Endodermal cell (in vitro differentiated cells): ENCODE results near the gene ANKMY1. TPM values are rescaled to one million over a fixed set of nuclear protein-coding genes. Genes with fewer than 3 reads are reported as not detected.

ENCODE experiments used
- DNase-seq: peaks from one replicate; pipeline ENCODE4 v3.0.0-alpha.2; 2017
- H3K27ac ChIP-seq: 2 replicates; pipeline ENCODE4 v1.5.1; 2013; ENCODE audit warnings: mild to moderate bottlenecking, low read depth, low read length, moderate library complexity
- H3K27me3 ChIP-seq: 2 replicates; pipeline ENCODE4 v1.6.1; 2013; ENCODE audit warnings: mild to moderate bottlenecking, low read length, moderate library complexity; ENCODE audit not compliant: insufficient read depth, control insufficient read depth, poor library complexity, severe bottlenecking
- H3K36me3 ChIP-seq: 2 replicates; pipeline ENCODE4 v1.7.0; 2013; ENCODE audit warnings: mild to moderate bottlenecking, low read length, moderate library complexity; ENCODE audit not compliant: control insufficient read depth, insufficient read depth
- H3K4me1 ChIP-seq: one replicate; pipeline ENCODE4 v1.7.0; 2013; ENCODE audit warnings: low read length; ENCODE audit not compliant: control insufficient read depth, insufficient read depth
- H3K4me3 ChIP-seq: 2 replicates; pipeline ENCODE4 v1.5.1; 2013; ENCODE audit warnings: mild to moderate bottlenecking, low read length, moderate library complexity
- H3K9ac ChIP-seq: 2 replicates; pipeline ENCODE4 v1.6.1; 2013; ENCODE audit warnings: mild to moderate bottlenecking, low read length, moderate library complexity; ENCODE audit not compliant: poor library complexity, severe bottlenecking; ENCODE audit errors: extremely low read depth
- H3K9me3 ChIP-seq: 2 replicates; pipeline ENCODE4 v1.6.1; 2013; ENCODE audit warnings: mild to moderate bottlenecking, low read length, moderate library complexity; ENCODE audit not compliant: control insufficient read depth
- H3K27ac Mint-ChIP-seq: 2 replicates; pipeline ENCODE4 v1.8.0; 2020; ENCODE audit warnings: mixed read lengths
- H3K27me3 Mint-ChIP-seq: 2 replicates; pipeline ENCODE4 v1.8.0; 2021; ENCODE audit warnings: mild to moderate bottlenecking, mixed read lengths; ENCODE audit not compliant: insufficient read depth
- H3K36me3 Mint-ChIP-seq: 2 replicates; pipeline ENCODE4 v1.8.0; 2020; ENCODE audit warnings: low read depth, mixed read lengths
- H3K4me1 Mint-ChIP-seq: 2 replicates; pipeline ENCODE4 v1.8.0; 2020; ENCODE audit warnings: mixed read lengths
- H3K4me3 Mint-ChIP-seq: 2 replicates; pipeline ENCODE4 v1.8.0; 2020; ENCODE audit warnings: mild to moderate bottlenecking, moderate library complexity, mixed read lengths
- H3K9me3 Mint-ChIP-seq: 2 replicates; pipeline ENCODE4 v1.8.0; 2020; ENCODE audit warnings: mild to moderate bottlenecking, mixed read lengths
- CTCF ChIP-seq: fragments of 200-600 bp; sonication (generic); conservative IDR thresholded peaks from 2 replicates; pipeline ENCODE4 v1.5.0; 2021; ENCODE audit warnings: antibody characterized with exemption, mild to moderate bottlenecking
- WGBS, 2 experiments: methylation state at CpG; one replicate each; pipeline versions ENCODE4 v1.1.5 to v1.1.7; 2013; ENCODE audit warnings: missing lambda C conversion rate in 2 of 2, mixed read lengths in 1 of 2; ENCODE audit not compliant: insufficient coverage in 1 of 2, insufficient read length in 1 of 2; 5-methylcytosine and 5-hydroxymethylcytosine counted together
- total RNA-seq, 2 donors: library from RNA; stranded (reverse); fragmentation: NEBNext Ultra II Directional in 1 of 2; extraction: Animal tissue kit (Norgen Biotek cat#: 25700) in 1 of 2; gene quantifications; 2 replicates in 1 of 2; 3 replicates in 1 of 2; pipeline ENCODE4 v1.2.1, GENCODE V29; 2021

Gene ANKMY1
- total RNA-seq, 2 donors from 2014 or later = 7.4 to 13.3 TPM

- H3K4me1 ChIP-seq = no peaks in the 10 kb centered on the region
- Mint-ChIP-seq H3K9me3 (no peaks in the 10 kb centered on the region), H3K36me3 (no peaks in the 10 kb centered on the region), H3K4me3 (no peak overlapping the region), H3K4me1 (no peaks in the 10 kb centered on the region), H3K27me3 (peaks cover 9% of the 10 kb centered on the region), H3K27ac (no peak overlapping the region)
- 72 to 85% methylated on average over 6 to 12 of the region's 12 CpGs for WGBS, 2 experiments
- H3K36me3 ChIP-seq = no peaks in the 10 kb centered on the region
- H3K4me3 ChIP-seq = no peak overlapping the region
- no peaks in the 10 kb centered on the region for H3K27me3 ChIP-seq
- peak; percentile 29 for DNase-seq
- H3K9ac ChIP-seq = no peak overlapping the region
- TF ChIP-seq CTCF = no peak
- H3K9me3 ChIP-seq = peaks cover 10% of the 10 kb centered on the region
- H3K27ac ChIP-seq = no peak overlapping the region
These were observed 78.7 kb downstream of the ANKMY1 start for GRCh38 chr2:240479111-240479501.

GRCh38 chr2:240478346-240479110, 79.3 kb downstream of the ANKMY1 start:
- Mint-ChIP-seq H3K9me3 (peaks cover 5% of the 10 kb centered on the region), H3K27me3 (peaks cover 8% of the 10 kb centered on the region), H3K36me3 (no peaks in the 10 kb centered on the region), H3K4me1 (no peaks in the 10 kb centered on the region), H3K4me3 (no peak overlapping the region), H3K27ac (no peak overlapping the region)
- no peak overlapping the region for H3K27ac ChIP-seq
- 91 to 94% methylated on average over 13 to 21 of the region's 21 CpGs for WGBS, 2 experiments
- DNase-seq = peak; percentile 24
- peaks cover 14% of the 10 kb centered on the region for H3K9me3 ChIP-seq
- no peak for TF ChIP-seq CTCF
- no peak overlapping the region for H3K9ac ChIP-seq
- no peaks in the 10 kb centered on the region for H3K4me1 ChIP-seq
- no peaks in the 10 kb centered on the region for H3K36me3 ChIP-seq
- no peak overlapping the region for H3K4me3 ChIP-seq
- no peaks in the 10 kb centered on the region for H3K27me3 ChIP-seq

GRCh38 chr2:240477916-240478315, 79.9 kb downstream of the ANKMY1 start:
- Histone ChIP-seq H3K4me3 (no peak overlapping the region), H3K4me1 (no peaks in the 10 kb centered on the region), H3K36me3 (no peaks in the 10 kb centered on the region), H3K9me3 (peaks cover 20% of the 10 kb centered on the region), H3K9ac (no peak overlapping the region), H3K27me3 (no peaks in the 10 kb centered on the region), H3K27ac (no peak overlapping the region)
- Mint-ChIP-seq H3K4me3 (no peak overlapping the region), H3K4me1 (no peaks in the 10 kb centered on the region), H3K9me3 (peaks cover 9% of the 10 kb centered on the region), H3K27ac (no peak overlapping the region), H3K27me3 (peaks cover 7% of the 10 kb centered on the region), H3K36me3 (no peaks in the 10 kb centered on the region)
- peak; percentile 35 for DNase-seq
- WGBS, 2 experiments = 90% methylated on average over 9 to 13 of the region's 13 CpGs
- TF ChIP-seq CTCF = no peak
